ENCODE measurements around the gene AP3B1. TPM values are rescaled to one million over a fixed set of nuclear protein-coding genes. Genes with fewer than 3 reads are reported as not detected.

Gene AP3B1
- total and polyA plus RNA-seq, 4 donors, result 26.4 to 50.4 (median 33.3) TPM

DNA sequence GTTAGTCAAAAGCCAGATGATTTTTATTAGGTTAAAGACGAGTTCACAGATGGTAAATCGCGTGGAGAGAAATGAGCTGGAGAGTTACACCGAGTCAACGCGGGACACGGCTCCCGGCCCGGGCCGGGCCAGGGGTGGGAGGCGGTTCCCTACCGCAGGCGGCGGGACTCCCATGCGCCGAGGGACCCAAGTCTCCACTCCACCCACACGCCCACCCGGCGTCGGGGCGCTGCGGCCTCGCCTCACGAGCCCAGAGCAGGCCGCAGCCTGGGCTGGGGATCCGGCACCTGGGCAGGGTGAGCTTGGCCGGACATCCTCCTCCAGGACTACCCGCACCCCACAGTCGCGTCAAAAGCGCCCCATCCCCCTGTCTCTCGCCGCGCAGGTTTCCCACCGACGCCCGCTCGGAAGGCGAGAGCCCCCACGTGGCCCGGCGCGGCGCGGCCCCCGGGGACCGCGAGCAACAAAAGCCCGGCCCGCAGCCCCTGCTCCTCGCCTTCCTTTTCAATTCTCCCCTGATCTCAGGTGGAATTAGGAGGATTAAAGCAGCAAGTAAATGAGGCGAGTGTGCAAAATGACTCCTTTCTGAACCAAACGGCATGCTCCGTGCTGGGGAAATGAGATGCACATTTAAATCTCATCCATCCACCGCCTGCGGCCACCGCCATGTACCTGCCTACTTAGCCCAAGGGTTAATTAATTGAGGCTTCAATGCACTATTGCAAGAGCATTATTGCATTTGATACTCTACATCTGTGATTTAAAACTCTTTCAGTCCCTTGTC lies 321.8 kb downstream of the AP3B1 start:
- TF ChIP-seq CTCF (IDR thresholded peaks at IDR 0.05; ENCODE audit: control extremely low read depth, extremely low read depth), result no peak
- no peak overlapping the region for H3K9ac ChIP-seq (ENCODE audit: insufficient read depth in 1 of 2, low read length in 2 of 2)
- WGBS, 2 donors, result 2 to 4% methylated on average over 54 to 57 of the region's 57 CpGs
- no peak overlapping the region for H3K27ac ChIP-seq (ENCODE audit: low read depth in 1 of 2, low read length in 1 of 2)
- H3K36me3 ChIP-seq (ENCODE audit: control insufficient read depth in 4 of 4, insufficient read depth in 4 of 4, low read length in 4 of 4), result no peaks in the 10 kb centered on the region
- peaks cover 0 to 14% (median 7%) of the 10 kb centered on the region in 5 donors for H3K4me1 ChIP-seq (ENCODE audit: control insufficient read depth in 5 of 5, insufficient read depth in 5 of 5, low read length in 5 of 5)
- H3K27me3 ChIP-seq (ENCODE audit: control insufficient read depth in 3 of 3, insufficient read depth in 3 of 3, low read length in 2 of 3), result peaks cover 0 to 74% (median 57%) of the 10 kb centered on the region in 3 donors
- no peak overlapping the region for H3K4me3 ChIP-seq
- DNase-seq (peak in 1 of 3 donors; percentile 20), ATAC-seq (ENCODE audit: insufficient read depth, low FRiP score) (peak; percentile 19)
- peaks cover 0 to 6% (median 0%) of the 10 kb centered on the region in 4 donors for H3K9me3 ChIP-seq (ENCODE audit: control insufficient read depth in 4 of 4, insufficient read depth in 3 of 4, low read length in 3 of 4)

DNA sequence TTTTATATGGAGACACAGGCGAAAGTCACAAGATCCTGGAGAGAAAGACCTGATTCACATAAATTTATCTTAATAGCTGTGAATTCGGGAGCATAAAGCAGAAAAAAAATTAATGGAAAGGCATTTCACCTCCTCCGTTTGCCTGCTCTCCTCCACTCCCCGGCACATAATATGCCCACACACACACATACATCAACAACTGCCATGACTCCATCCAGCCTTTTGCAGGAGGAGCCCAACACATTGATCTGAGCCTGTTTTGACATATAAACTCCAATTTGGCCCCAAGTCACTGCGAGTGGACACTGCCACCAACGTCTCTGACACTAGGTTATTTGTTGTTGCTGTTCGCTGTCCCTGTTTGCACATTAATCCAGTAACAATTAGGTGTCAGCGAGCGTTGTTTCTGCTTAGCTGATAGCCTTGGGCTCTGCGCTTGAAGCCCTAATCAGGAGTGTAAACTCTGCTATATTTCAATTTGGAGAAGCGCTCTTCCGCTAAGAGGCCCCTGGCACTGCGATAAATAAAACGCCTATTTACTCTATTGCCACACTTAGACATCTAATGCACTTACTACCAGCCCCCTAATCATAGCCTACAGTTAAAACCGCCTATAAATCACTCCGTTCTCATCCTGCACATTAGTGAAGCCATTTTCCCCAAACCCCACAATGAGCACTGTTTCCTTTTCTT lies 322.6 kb downstream of the AP3B1 start:
- ATAC-seq (ENCODE audit: insufficient read depth, low FRiP score), result no peak
- no peak overlapping the region for H3K27ac ChIP-seq (ENCODE audit: low read depth in 1 of 2, low read length in 1 of 2)

GRCh38 chr5:77970891-77971290 lies 323.6 kb downstream of the AP3B1 start:
- no peak for ATAC-seq (ENCODE audit: insufficient read depth, low FRiP score)
- Histone ChIP-seq H3K9ac (ENCODE audit: insufficient read depth in 1 of 2, low read length in 2 of 2) (no peak overlapping the region), H3K27me3 (ENCODE audit: control insufficient read depth in 3 of 3, insufficient read depth in 3 of 3, low read length in 2 of 3) (peaks cover 3 to 69% (median 57%) of the 10 kb centered on the region in 3 donors), H3K4me1 (ENCODE audit: control insufficient read depth in 5 of 5, insufficient read depth in 5 of 5, low read length in 5 of 5) (peaks cover 0 to 14% (median 7%) of the 10 kb centered on the region in 5 donors), H3K27ac (ENCODE audit: low read depth in 1 of 2, low read length in 1 of 2) (no peak overlapping the region), H3K36me3 (ENCODE audit: control insufficient read depth in 4 of 4, insufficient read depth in 4 of 4, low read length in 4 of 4) (no peaks in the 10 kb centered on the region), H3K9me3 (ENCODE audit: control insufficient read depth in 4 of 4, insufficient read depth in 3 of 4, low read length in 3 of 4) (peaks cover 0 to 6% (median 0%) of the 10 kb centered on the region in 4 donors), H3K4me3 (no peak overlapping the region)
- peak in 1 of 3 donors; percentile 9 for DNase-seq
- TF ChIP-seq CTCF (IDR thresholded peaks at IDR 0.05; ENCODE audit: control extremely low read depth, extremely low read depth), result no peak
- WGBS, 2 donors, result 76 to 83% methylated on average over 5 of the region's 5 CpGs

More for the DNA sequence above, 322.6 kb downstream of the AP3B1 start:
- H3K4me3 ChIP-seq, result no peak overlapping the region
- H3K4me1 ChIP-seq (ENCODE audit: control insufficient read depth in 5 of 5, insufficient read depth in 5 of 5, low read length in 5 of 5), result peaks cover 0 to 14% (median 7%) of the 10 kb centered on the region in 5 donors
- DNase-seq, result peak in 1 of 3 donors; percentile 41
- no peak for TF ChIP-seq CTCF (IDR thresholded peaks at IDR 0.05; ENCODE audit: control extremely low read depth, extremely low read depth)
- H3K27me3 ChIP-seq (ENCODE audit: control insufficient read depth in 3 of 3, insufficient read depth in 3 of 3, low read length in 2 of 3), result peaks cover 1 to 74% (median 57%) of the 10 kb centered on the region in 3 donors
- H3K9me3 ChIP-seq (ENCODE audit: control insufficient read depth in 4 of 4, insufficient read depth in 3 of 4, low read length in 3 of 4), result peaks cover 0 to 6% (median 0%) of the 10 kb centered on the region in 4 donors
- 16 to 32% methylated on average over 16 of the region's 16 CpGs for WGBS, 2 donors
- H3K9ac ChIP-seq (ENCODE audit: insufficient read depth in 1 of 2, low read length in 2 of 2), result no peak overlapping the region
- H3K36me3 ChIP-seq (ENCODE audit: control insufficient read depth in 4 of 4, insufficient read depth in 4 of 4, low read length in 4 of 4), result no peaks in the 10 kb centered on the region
